SK-N-MC (cell line): ENCODE data around the gene ANO2.

Source experiments
- DNase-seq: peaks from one replicate; pipeline ENCODE4 v3.0.0-alpha.2; 2011; ENCODE audit warnings: low read depth, low spot score
- H3K27ac ChIP-seq: fragments of 200-600 bp; sonication (generic); 2 replicates; pipeline ENCODE4 v1.5.1; 2016; ENCODE audit warnings: mixed run types
- H3K36me3 ChIP-seq: fragments of 200-600 bp; sonication (generic); 2 replicates; pipeline ENCODE4 v1.6.1; 2017; ENCODE audit warnings: antibody characterized with exemption, low read length, mixed read lengths; ENCODE audit not compliant: insufficient read depth
- H3K4me3 ChIP-seq: fragments of 200-600 bp; sonication (generic); 2 replicates; pipeline ENCODE4 v1.5.1; 2016
- H3K9ac ChIP-seq: fragments of 200-600 bp; sonication (generic); 2 replicates; pipeline ENCODE4 v1.8.0; 2017; ENCODE audit warnings: mixed run types, mixed read lengths; ENCODE audit not compliant: insufficient read length
- H3K9me3 ChIP-seq: fragments of 200-600 bp; sonication (generic); 2 replicates; pipeline ENCODE4 v1.6.1; 2017; ENCODE audit warnings: low read depth, mild to moderate bottlenecking, antibody characterized with exemption, low read length, moderate library complexity, mixed read lengths
- EZH2 ChIP-seq: fragments of 200-600 bp; sonication (generic); IDR thresholded peaks from one replicate; pipeline ENCODE4 v1.6.1; 2017; ENCODE audit warnings: antibody characterized with exemption
- FOXP2 ChIP-seq: optimal IDR thresholded peaks from 2 replicates; pipeline ENCODE3; 2011; ENCODE audit warnings: mild to moderate bottlenecking, moderate library complexity; ENCODE audit not compliant: insufficient read depth; ENCODE audit errors: extremely low read length, control extremely low read depth
- POLR2AphosphoS5 ChIP-seq: IDR thresholded peaks from 2 replicates; pipeline ENCODE4 v1.6.1; 2012; ENCODE audit warnings: mild to moderate bottlenecking, low read depth, low read length, borderline replicate concordance

ANO2 gene

DNA sequence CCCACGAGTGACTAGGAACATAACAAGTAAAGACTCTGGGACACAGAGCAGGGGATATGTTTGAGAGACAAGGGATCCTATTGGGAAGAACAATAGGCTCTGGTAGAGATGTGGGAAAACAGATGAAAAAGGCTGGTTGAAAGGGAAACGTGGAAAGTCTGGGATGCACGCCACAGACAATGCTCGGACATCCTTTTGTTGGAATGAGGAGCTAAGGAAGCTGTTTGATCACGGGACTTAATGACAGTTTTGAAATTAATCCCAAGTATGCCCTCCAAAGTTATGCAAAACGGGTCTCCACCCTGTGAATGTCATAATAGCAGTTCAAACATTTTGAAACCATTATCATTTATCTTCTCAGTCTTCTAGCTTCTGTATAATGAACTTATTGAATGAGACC is 31.7 kb upstream of the ANO2 start:
- no peak for DNase-seq
- Histone ChIP-seq H3K27ac (no peak overlapping the region), H3K36me3 (no peaks in the 10 kb centered on the region), H3K4me3 (no peak overlapping the region), H3K9me3 (no peaks in the 10 kb centered on the region), H3K9ac (no peak overlapping the region)
- no peak for TF ChIP-seq POLR2AphosphoS5
- no peak for TF ChIP-seq EZH2
- no peak for TF ChIP-seq FOXP2

DNA sequence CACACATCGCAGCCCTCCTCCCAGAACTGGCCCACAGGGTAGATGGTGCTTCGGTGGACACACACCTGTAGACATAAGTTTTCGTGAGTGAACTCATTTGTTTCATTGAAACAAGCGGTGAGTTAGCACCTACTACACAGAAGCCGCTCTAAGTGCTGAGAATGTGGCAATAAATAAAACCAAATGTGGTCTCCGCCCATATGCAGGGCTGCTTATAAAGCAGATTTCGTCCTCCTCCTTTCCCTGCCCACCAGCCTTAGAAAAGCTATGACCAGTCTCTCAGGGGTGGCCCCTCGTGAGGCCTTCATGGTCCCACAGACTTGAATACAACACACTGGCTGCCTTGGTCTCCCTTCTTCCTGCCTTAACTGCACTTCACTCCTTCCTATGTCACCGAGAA is 31.1 kb upstream of the ANO2 start:
- no peak overlapping the region for H3K27ac ChIP-seq
- H3K4me3 ChIP-seq, result no peak overlapping the region
- no peaks in the 10 kb centered on the region for H3K36me3 ChIP-seq
- no peak for TF ChIP-seq POLR2AphosphoS5
- no peak for TF ChIP-seq EZH2
- TF ChIP-seq FOXP2, result no peak
- H3K9ac ChIP-seq, result no peak overlapping the region
- no peak for DNase-seq
- no peaks in the 10 kb centered on the region for H3K9me3 ChIP-seq

GRCh38 chr12:5973461-5974115 is 28.5 kb upstream of the ANO2 start:
- no peak for TF ChIP-seq EZH2
- TF ChIP-seq FOXP2, result no peak
- TF ChIP-seq POLR2AphosphoS5, result no peak
- no peak for DNase-seq
- Histone ChIP-seq H3K9me3 (no peaks in the 10 kb centered on the region), H3K27ac (no peak overlapping the region), H3K36me3 (no peaks in the 10 kb centered on the region), H3K4me3 (no peak overlapping the region), H3K9ac (no peak overlapping the region)

DNA sequence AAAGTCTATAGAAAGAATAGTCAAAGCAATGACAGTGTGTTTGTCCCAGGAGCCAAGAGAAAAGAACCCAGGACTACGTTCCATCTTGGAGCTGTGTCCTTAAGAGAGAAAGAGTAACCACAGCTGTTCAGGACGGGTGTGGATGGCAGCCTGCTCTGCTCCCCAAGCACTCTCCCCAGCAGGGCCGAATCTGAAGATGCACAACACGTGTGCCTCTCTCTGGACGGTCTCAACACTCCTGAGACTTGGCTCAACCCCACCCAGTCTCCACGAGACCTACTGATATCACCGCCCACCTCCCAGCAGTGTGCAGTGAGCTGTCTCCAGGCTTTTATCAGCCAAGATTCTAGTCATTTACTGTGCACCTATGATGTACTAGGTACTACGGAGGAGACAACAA is 27.3 kb upstream of the ANO2 start:
- TF ChIP-seq EZH2, result no peak
- TF ChIP-seq POLR2AphosphoS5, result no peak
- no peak for TF ChIP-seq FOXP2
- H3K36me3 ChIP-seq, result no peaks in the 10 kb centered on the region

DNA sequence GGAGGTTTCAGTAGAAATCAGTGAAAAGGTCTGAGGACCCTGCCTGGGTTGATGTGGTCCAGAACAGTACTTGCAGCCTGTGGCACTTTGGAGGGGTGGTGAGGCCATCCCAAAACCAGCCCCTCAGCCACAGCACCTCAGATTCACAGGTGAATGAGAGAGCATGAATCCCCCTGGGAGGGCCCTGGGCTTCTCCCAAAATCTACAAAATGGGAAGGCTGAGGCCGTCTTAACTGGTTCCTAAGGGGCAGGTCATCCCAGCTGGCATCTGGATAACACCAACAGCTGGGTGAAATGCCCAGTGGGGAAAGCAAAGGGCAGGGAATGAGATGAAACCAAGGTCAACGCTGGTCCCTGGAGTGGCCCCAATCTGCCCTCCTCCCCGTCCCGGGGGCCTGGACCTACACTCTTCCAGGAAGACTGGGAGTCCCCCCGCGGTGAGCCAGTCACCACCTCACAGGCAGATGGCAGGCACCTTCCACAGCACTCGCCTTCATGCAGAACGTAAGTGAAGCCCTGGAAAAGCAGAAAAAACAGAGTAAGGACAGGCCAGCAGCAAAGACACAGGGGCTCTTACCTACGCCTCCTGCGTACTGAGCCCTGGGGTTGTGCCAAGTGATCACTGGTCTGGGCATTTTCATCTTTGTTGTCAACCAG is 26.3 kb upstream of the ANO2 start:
- H3K9me3 ChIP-seq, result no peaks in the 10 kb centered on the region
- no peaks in the 10 kb centered on the region for H3K36me3 ChIP-seq
- H3K9ac ChIP-seq, result no peak overlapping the region
- no peak for TF ChIP-seq EZH2
- TF ChIP-seq FOXP2, result no peak
- TF ChIP-seq POLR2AphosphoS5, result no peak
- H3K27ac ChIP-seq, result no peak overlapping the region
- DNase-seq, result no peak
- H3K4me3 ChIP-seq, result no peak overlapping the region

More for the DNA sequence above, 27.3 kb upstream of the ANO2 start:
- Histone ChIP-seq H3K9me3 (no peaks in the 10 kb centered on the region), H3K9ac (no peak overlapping the region), H3K4me3 (no peak overlapping the region), H3K27ac (no peak overlapping the region)
- no peak for DNase-seq

GRCh38 chr12:5969974-5970690 is 25.1 kb upstream of the ANO2 start:
- no peak for DNase-seq
- Histone ChIP-seq H3K4me3 (no peak overlapping the region), H3K9ac (no peak overlapping the region), H3K9me3 (no peaks in the 10 kb centered on the region), H3K36me3 (no peaks in the 10 kb centered on the region), H3K27ac (no peak overlapping the region)
- TF ChIP-seq FOXP2 (no peak), EZH2 (no peak), POLR2AphosphoS5 (no peak)

GRCh38 chr12:5969156-5969973 is 24.3 kb upstream of the ANO2 start:
- H3K4me3 ChIP-seq, result no peak overlapping the region
- no peak for DNase-seq
- no peaks in the 10 kb centered on the region for H3K9me3 ChIP-seq
- H3K9ac ChIP-seq, result no peak overlapping the region
- no peak overlapping the region for H3K27ac ChIP-seq
- H3K36me3 ChIP-seq, result no peaks in the 10 kb centered on the region
- TF ChIP-seq EZH2 (no peak), FOXP2 (no peak), POLR2AphosphoS5 (no peak)
